Mesendoderm (in vitro differentiated cells): Measurements from ENCODE around the gene KREMEN2.

Experiments used
- DNase-seq: peaks from one replicate; pipeline ENCODE4 v3.0.0; 2013
- H2AK5ac ChIP-seq: 2 replicates; pipeline ENCODE4 v1.6.1; 2013; ENCODE audit warnings: low read length, inconsistent platforms
- H2BK120ac ChIP-seq: 2 replicates; pipeline ENCODE4 v1.6.1; 2013; ENCODE audit warnings: low read depth, mild to moderate bottlenecking, low read length, moderate library complexity, mixed read lengths
- H2BK15ac ChIP-seq: replicated peaks from 2 replicates; pipeline ENCODE4 v1.6.1; 2013; ENCODE audit warnings: low read depth, mild to moderate bottlenecking, moderate library complexity
- H2BK5ac ChIP-seq: 2 replicates; pipeline ENCODE4 v1.6.1; 2013; ENCODE audit warnings: low read length, inconsistent platforms
- H3K18ac ChIP-seq: 2 replicates; pipeline ENCODE4 v1.6.1; 2013; ENCODE audit warnings: mild to moderate bottlenecking, low read length, mixed read lengths
- H3K23ac ChIP-seq: one replicate; pipeline ENCODE4 v1.6.1; 2013; ENCODE audit warnings: low read length
- H3K27ac ChIP-seq: 2 replicates; pipeline ENCODE4 v1.5.1; 2013; ENCODE audit warnings: low read depth, mild to moderate bottlenecking, inconsistent platforms, low read length, moderate library complexity
- H3K27me3 ChIP-seq: 2 replicates; pipeline ENCODE4 v1.6.1; 2013; ENCODE audit warnings: low read length, control low read depth, mild to moderate bottlenecking, inconsistent platforms; ENCODE audit not compliant: insufficient read depth, poor library complexity
- H3K36me3 ChIP-seq: 2 replicates; pipeline ENCODE4 v1.6.1; 2013; ENCODE audit warnings: low read length, inconsistent platforms; ENCODE audit not compliant: control insufficient read depth, insufficient read depth
- H3K4ac ChIP-seq: one replicate; pipeline ENCODE4 v1.6.1; 2013; ENCODE audit warnings: low read depth, mild to moderate bottlenecking, low read length, moderate library complexity
- H3K4me1 ChIP-seq: 2 replicates; pipeline ENCODE4 v1.6.1; 2013; ENCODE audit warnings: low read depth, low read length, inconsistent platforms; ENCODE audit not compliant: control insufficient read depth
- H3K4me2 ChIP-seq: 2 replicates; pipeline ENCODE4 v1.6.1; 2013; ENCODE audit warnings: low read length
- H3K4me3 ChIP-seq: 2 replicates; pipeline ENCODE4 v1.5.1; 2013; ENCODE audit warnings: mild to moderate bottlenecking, low read length
- H3K56ac ChIP-seq: one replicate; pipeline ENCODE4 v1.6.1; 2013; ENCODE audit warnings: low read length
- H3K79me1 ChIP-seq: 2 replicates; pipeline ENCODE4 v1.6.1; 2013; ENCODE audit warnings: low read length, inconsistent platforms
- H3K79me2 ChIP-seq: 2 replicates; pipeline ENCODE4 v1.6.1; 2013; ENCODE audit warnings: mild to moderate bottlenecking, low read length; ENCODE audit not compliant: control insufficient read depth, insufficient read depth
- H3K9ac ChIP-seq: 2 replicates; pipeline ENCODE4 v1.6.1; 2013; ENCODE audit warnings: low read length, inconsistent platforms
- H4K5ac ChIP-seq: one replicate; pipeline ENCODE4 v1.6.1; 2013; ENCODE audit warnings: low read length
- H4K8ac ChIP-seq: one replicate; pipeline ENCODE4 v1.6.1; 2013; ENCODE audit warnings: low read depth, mild to moderate bottlenecking, control low read depth, low read length, moderate library complexity
- WGBS: extraction: QIAGEN DNeasy Blood & Tissue Kit; methylation state at CpG from one replicate; pipeline ENCODE4 v1.1.7; 2013; ENCODE audit warnings: low lambda C conversion rate, missing lambda C conversion rate; ENCODE audit not compliant: insufficient coverage; ENCODE audit errors: extremely low coverage; 5-methylcytosine and 5-hydroxymethylcytosine counted together

KREMEN2 gene

DNA sequence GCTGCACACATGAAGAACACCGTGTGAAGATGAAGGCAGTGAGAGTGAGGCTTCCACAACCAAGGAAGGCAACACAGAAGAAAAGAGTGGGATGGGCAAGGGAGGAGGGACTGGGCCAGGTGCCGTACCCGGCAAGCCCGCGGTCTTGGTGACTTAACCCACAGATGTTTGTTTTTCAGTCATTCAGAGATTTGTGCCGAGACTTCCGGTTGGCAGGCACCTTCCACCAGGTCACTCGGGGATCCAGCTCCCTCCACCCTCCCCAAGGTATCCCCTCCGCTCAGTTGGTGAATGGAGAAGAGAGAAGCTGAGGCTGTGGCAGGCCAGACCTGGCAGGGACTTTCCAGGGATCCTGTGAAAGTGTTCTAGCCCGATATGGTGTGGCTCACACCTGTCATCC, 4.9 kb upstream of the KREMEN2 start:
- no peaks in the 10 kb centered on the region for H3K79me1 ChIP-seq
- no peak overlapping the region for H3K23ac ChIP-seq
- H3K18ac ChIP-seq, result no peak overlapping the region
- peak overlapping the region; percentile 7 for H3K56ac ChIP-seq
- H2BK5ac ChIP-seq, result no peak overlapping the region
- H3K4me2 ChIP-seq, result no peak overlapping the region
- H3K4me3 ChIP-seq, result no peak overlapping the region
- H2AK5ac ChIP-seq, result no peak overlapping the region
- no peak overlapping the region for H2BK15ac ChIP-seq
- no peak overlapping the region for H4K8ac ChIP-seq
- H3K9ac ChIP-seq, result no peak overlapping the region
- H3K36me3 ChIP-seq, result no peaks in the 10 kb centered on the region
- no peak overlapping the region for H2BK120ac ChIP-seq
- no CpG with 5 or more reads among the region's 10 CpGs for WGBS
- H3K4ac ChIP-seq, result no peak overlapping the region
- no peak overlapping the region for H3K27ac ChIP-seq
- peaks cover 5% of the 10 kb centered on the region for H3K4me1 ChIP-seq
- DNase-seq, result no peak
- H3K79me2 ChIP-seq, result no peaks in the 10 kb centered on the region
- H4K5ac ChIP-seq, result no peak overlapping the region
- no peaks in the 10 kb centered on the region for H3K27me3 ChIP-seq

DNA sequence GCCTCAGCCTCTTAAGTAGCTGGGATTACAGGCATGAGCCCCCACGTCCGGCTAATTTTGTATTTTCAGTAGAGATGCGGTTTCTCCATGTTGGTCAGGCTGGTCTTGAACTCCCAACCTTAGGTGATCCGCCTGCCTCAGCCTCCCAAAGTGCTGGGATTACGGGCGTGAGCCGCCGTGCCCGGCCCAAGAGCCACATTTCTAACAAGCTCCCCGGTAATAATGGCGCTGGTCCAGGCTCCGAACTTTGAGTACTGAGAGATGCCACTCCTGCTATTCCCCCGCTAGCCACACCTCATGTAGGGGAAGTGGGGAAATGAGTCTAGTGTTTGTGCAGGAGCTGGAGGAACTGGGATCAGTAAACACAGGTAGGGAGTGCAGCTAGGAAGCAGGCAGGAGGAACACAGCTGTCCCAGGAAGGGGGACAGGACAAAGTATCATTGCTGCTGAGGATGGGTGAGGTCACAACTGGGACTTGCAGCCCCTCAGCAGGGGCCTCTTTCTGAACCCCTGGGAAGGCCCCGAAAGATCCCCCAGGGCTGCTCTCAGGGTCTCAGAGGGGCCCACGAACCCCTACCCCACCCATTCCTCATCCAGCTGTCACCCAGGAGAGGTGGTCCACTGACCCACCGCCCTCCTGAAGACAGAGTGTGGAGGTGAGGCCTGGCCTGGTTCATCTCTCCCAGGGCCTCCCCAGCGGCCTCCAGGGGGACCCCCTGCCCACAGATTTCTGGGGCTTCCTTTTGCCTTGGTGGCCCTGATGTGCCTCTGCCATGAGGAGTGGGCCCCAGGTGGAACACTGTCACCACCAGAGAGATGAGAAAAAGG, 3.7 kb upstream of the KREMEN2 start:
- no peak overlapping the region for H2BK120ac ChIP-seq
- no peaks in the 10 kb centered on the region for H3K79me1 ChIP-seq
- H2BK15ac ChIP-seq, result no peak overlapping the region
- no CpG with 5 or more reads among the region's 17 CpGs for WGBS
- no peak for DNase-seq
- H3K4me3 ChIP-seq, result no peak overlapping the region
- H4K8ac ChIP-seq, result no peak overlapping the region
- H2AK5ac ChIP-seq, result no peak overlapping the region
- peaks cover 5% of the 10 kb centered on the region for H3K4me1 ChIP-seq
- H4K5ac ChIP-seq, result no peak overlapping the region
- no peak overlapping the region for H3K23ac ChIP-seq
- no peaks in the 10 kb centered on the region for H3K27me3 ChIP-seq
- H3K56ac ChIP-seq, result no peak overlapping the region
- no peak overlapping the region for H3K9ac ChIP-seq
- H3K18ac ChIP-seq, result no peak overlapping the region
- no peak overlapping the region for H2BK5ac ChIP-seq
- H3K4ac ChIP-seq, result no peak overlapping the region
- H3K36me3 ChIP-seq, result no peaks in the 10 kb centered on the region
- H3K79me2 ChIP-seq, result no peaks in the 10 kb centered on the region
- no peak overlapping the region for H3K27ac ChIP-seq
- no peak overlapping the region for H3K4me2 ChIP-seq

- Histone ChIP-seq H3K4ac (no peak overlapping the region), H2BK15ac (no peak overlapping the region), H4K5ac (no peak overlapping the region), H3K79me1 (no peaks in the 10 kb centered on the region), H3K18ac (no peak overlapping the region), H4K8ac (no peak overlapping the region), H3K4me3 (no peak overlapping the region), H2BK5ac (no peak overlapping the region), H3K9ac (peak overlapping the region; percentile 54), H3K27me3 (no peaks in the 10 kb centered on the region), H3K4me1 (no peaks in the 10 kb centered on the region), H3K56ac (peak overlapping the region; percentile 82), H3K27ac (no peak overlapping the region), H3K36me3 (no peaks in the 10 kb centered on the region), H2BK120ac (no peak overlapping the region), H3K4me2 (peak overlapping the region; percentile 15), H3K23ac (no peak overlapping the region), H3K79me2 (no peaks in the 10 kb centered on the region), H2AK5ac (no peak overlapping the region)
- WGBS, result no CpG with 5 or more reads among the region's 28 CpGs
- DNase-seq, result no peak
Observed at GRCh38 chr16:2962334-2963073, 1.6 kb upstream of the KREMEN2 start.

- Histone ChIP-seq H4K8ac (no peak overlapping the region), H3K27me3 (no peaks in the 10 kb centered on the region), H2BK120ac (no peak overlapping the region), H3K4me3 (peak overlapping the region; percentile 4), H2AK5ac (no peak overlapping the region), H3K79me1 (no peaks in the 10 kb centered on the region), H2BK15ac (no peak overlapping the region), H3K23ac (no peak overlapping the region), H2BK5ac (no peak overlapping the region), H3K9ac (peak overlapping the region; percentile 58), H3K36me3 (no peaks in the 10 kb centered on the region), H4K5ac (no peak overlapping the region), H3K27ac (no peak overlapping the region), H3K4me2 (peak overlapping the region; percentile 93), H3K79me2 (no peaks in the 10 kb centered on the region), H3K56ac (peak overlapping the region; percentile 82), H3K4ac (peak overlapping the region; percentile 27), H3K18ac (peak overlapping the region; percentile 6), H3K4me1 (no peaks in the 10 kb centered on the region)
- DNase-seq, result no peak
- no CpG with 5 or more reads among the region's 40 CpGs for WGBS
Observed at GRCh38 chr16:2963074-2963722, 877 bp upstream of the KREMEN2 start.

DNA sequence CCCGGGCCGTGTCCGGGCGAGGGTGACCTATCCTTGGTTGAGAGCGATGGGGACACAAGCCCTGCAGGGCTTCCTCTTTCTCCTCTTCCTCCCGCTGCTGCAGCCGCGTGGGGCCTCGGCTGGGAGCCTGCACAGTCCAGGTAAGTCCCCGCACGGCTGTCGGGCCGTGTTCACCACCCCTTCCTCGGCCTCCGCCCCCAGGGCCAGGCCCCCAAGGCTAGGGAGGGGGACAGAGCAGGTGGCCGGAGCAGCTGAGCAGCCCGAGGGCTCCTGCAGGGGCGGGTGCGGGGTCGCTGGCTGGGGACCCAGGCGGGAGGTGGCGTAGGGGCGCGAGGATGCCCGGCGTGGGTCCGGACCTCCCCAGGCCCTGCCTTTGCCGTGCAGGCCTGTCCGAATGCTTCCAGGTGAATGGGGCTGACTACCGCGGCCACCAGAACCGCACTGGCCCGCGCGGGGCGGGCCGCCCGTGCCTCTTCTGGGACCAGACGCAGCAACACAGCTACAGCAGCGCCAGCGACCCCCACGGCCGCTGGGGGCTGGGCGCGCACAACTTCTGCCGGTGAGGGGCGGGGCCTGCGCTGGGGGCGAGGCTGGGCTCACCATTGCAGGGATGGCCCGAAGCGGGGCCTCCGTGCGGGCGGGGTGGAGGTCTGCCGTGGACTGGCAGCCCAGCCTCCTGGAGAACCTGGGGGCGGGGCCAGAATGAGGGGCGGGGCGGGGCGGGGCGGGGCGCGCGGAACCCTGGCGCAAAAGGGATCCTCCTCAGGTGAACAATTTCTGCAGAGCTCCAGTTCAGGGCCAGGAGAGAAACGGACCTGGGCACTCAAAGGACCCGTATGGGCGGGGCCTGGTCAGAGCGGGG, 631 bp downstream of the KREMEN2 start:
- H3K27ac ChIP-seq, result peak overlapping the region; percentile 26
- no peaks in the 10 kb centered on the region for H3K27me3 ChIP-seq

More for the DNA sequence above, 631 bp downstream of the KREMEN2 start:
- no peak overlapping the region for H2BK15ac ChIP-seq
- no peaks in the 10 kb centered on the region for H3K79me2 ChIP-seq
- H3K23ac ChIP-seq, result no peak overlapping the region
- no CpG with 5 or more reads among the region's 68 CpGs for WGBS
- H3K9ac ChIP-seq, result peak overlapping the region; percentile 75
- H3K18ac ChIP-seq, result no peak overlapping the region
- H3K56ac ChIP-seq, result peak overlapping the region; percentile 82
- H2BK5ac ChIP-seq, result no peak overlapping the region
- H4K5ac ChIP-seq, result no peak overlapping the region
- H3K79me1 ChIP-seq, result no peaks in the 10 kb centered on the region
- no peak overlapping the region for H2BK120ac ChIP-seq
- H3K4me1 ChIP-seq, result no peaks in the 10 kb centered on the region
- no peak overlapping the region for H2AK5ac ChIP-seq
- peak overlapping the region; percentile 5 for H3K4ac ChIP-seq
- H3K4me3 ChIP-seq, result peak overlapping the region; percentile 35
- H4K8ac ChIP-seq, result no peak overlapping the region
- peak overlapping the region; percentile 93 for H3K4me2 ChIP-seq
- peak; percentile 96 for DNase-seq
- no peaks in the 10 kb centered on the region for H3K36me3 ChIP-seq
